Measurements from ENCODE around the gene PRRC2B. TPM values are rescaled to one million over a fixed set of nuclear protein-coding genes. Genes with fewer than 3 reads are reported as not detected.
A peak's percentile ranks its signal among the peaks of the same experiment; 100 is the strongest.

The PRRC2B gene
- total and polyA plus RNA-seq, 2 experiments from 2014 or later, result 45.0 to 193 TPM

- TF ChIP-seq CTCF (conservative IDR thresholded peaks at IDR 0.05; ENCODE audit: low read depth in 2 of 2), result no peak
Measured at GRCh38 chr9:131439224-131439623, 45.3 kb downstream of the PRRC2B start (continued).

GRCh38 chr9:131441441-131441840, 47.6 kb downstream of the PRRC2B start:
- H4K20me1 ChIP-seq (replicated peaks; ENCODE audit: insufficient read depth), result peaks cover 49% of the 10 kb centered on the region
- Mint-ChIP-seq H3K9me3 (no peaks in the 10 kb centered on the region), H3K4me1 (peaks cover 32% of the 10 kb centered on the region), H3K27ac (no peak overlapping the region), H3K27me3 (ENCODE audit: insufficient read depth, low read depth, poor library complexity) (peaks cover 11% of the 10 kb centered on the region), H3K4me3 (no peak overlapping the region), H3K36me3 (ENCODE audit: low read depth) (peaks cover 93% of the 10 kb centered on the region)
- H3K27ac ChIP-seq (ENCODE audit: low read depth), result peak overlapping the region; percentile 68; the same call in 1 of the 2 replicates
- H3F3A ChIP-seq (replicated peaks; ENCODE audit: low read depth), result peaks cover 69% of the 10 kb centered on the region
- no peak overlapping the region for H3K4me2 ChIP-seq
- H3K79me2 ChIP-seq (replicated peaks; ENCODE audit: insufficient read depth), result peaks cover 84% of the 10 kb centered on the region
- no peak overlapping the region for H3K4me3 ChIP-seq
- H3K4me1 ChIP-seq (ENCODE audit: insufficient read depth), result peaks cover 19% of the 10 kb centered on the region
- DNase-seq (ENCODE audit: low spot score) (no peak), ATAC-seq (no peak)
- H3K9me2 ChIP-seq (ENCODE audit: insufficient read depth), result no peaks in the 10 kb centered on the region
- no peaks in the 10 kb centered on the region for H3K27me3 ChIP-seq (ENCODE audit: insufficient read depth)
- no peak overlapping the region for H2AFZ ChIP-seq
- H3K36me3 ChIP-seq (ENCODE audit: insufficient read depth), result peaks cover 82% of the 10 kb centered on the region
- TF ChIP-seq EZH2 (IDR thresholded peaks at IDR 0.05; ENCODE audit: low read depth, unreplicated experiment) (no peak), JUNB (IDR thresholded peaks at IDR 0.05; ENCODE audit: unreplicated experiment) (no peak), ETS1 (IDR thresholded peaks at IDR 0.05) (no peak), EZH2phosphoT487 (IDR thresholded peaks at IDR 0.05; ENCODE audit: unreplicated experiment) (no peak), NANOG (IDR thresholded peaks at IDR 0.05; ENCODE audit: borderline replicate concordance) (no peak), ZNF462 (CRISPR knock-in tag; IDR thresholded peaks at IDR 0.05) (no peak), CREB1 (CRISPR knock-in tag; IDR thresholded peaks at IDR 0.05; ENCODE audit: low read depth) (no peak), STAT1 (IDR thresholded peaks at IDR 0.05; ENCODE audit: unreplicated experiment) (no peak), ZNF114 (CRISPR knock-in tag; IDR thresholded peaks at IDR 0.05) (no peak), REST (IDR thresholded peaks at IDR 0.05; ENCODE audit: unreplicated experiment) (no peak)
